Epithelial cell of esophagus (primary cell): ENCODE measurements around the gene TNFAIP8L3.
A peak's percentile ranks its signal among the peaks of the same experiment; 100 is the strongest.
"Not testable (repeated sequence)": the region's sequence is repeated elsewhere in the genome, so short reads cannot be mapped to it uniquely, and the experiment has no call there.

Experiments used
- DNase-seq: peaks from one replicate; pipeline ENCODE4 v3.0.0; 2010; ENCODE audit warnings: low read depth
- H3K4me3 ChIP-seq: 2 replicates; pipeline ENCODE4 v1.5.1; 2011; ENCODE audit warnings: mild to moderate bottlenecking, low read length, control low read depth
- CTCF ChIP-seq: IDR thresholded peaks from 2 replicates; pipeline ENCODE4 v1.5.1; 2011; ENCODE audit warnings: low read depth, mild to moderate bottlenecking, low read length, control low read depth, inconsistent platforms; ENCODE audit not compliant: insufficient read depth; ENCODE audit errors: missing control alignments

TNFAIP8L3 gene

GRCh38 chr15:51048308-51048707, 46.4 kb downstream of the TNFAIP8L3 start:
- H3K4me3 ChIP-seq = no peak overlapping the region
- no peak for TF ChIP-seq CTCF
- DNase-seq = no peak

- no peak overlapping the region for H3K4me3 ChIP-seq
- TF ChIP-seq CTCF = no peak
- DNase-seq = no peak
These were observed 47.8 kb downstream of the TNFAIP8L3 start for GRCh38 chr15:51046799-51047449.

- H3K4me3 ChIP-seq = no peak overlapping the region
- TF ChIP-seq CTCF = no peak
- no peak for DNase-seq
These were observed 48.7 kb downstream of the TNFAIP8L3 start for GRCh38 chr15:51046016-51046415.

- TF ChIP-seq CTCF = no peak
- H3K4me3 ChIP-seq = no peak overlapping the region
- no peak for DNase-seq
These were observed 50.5 kb downstream of the TNFAIP8L3 start for GRCh38 chr15:51044037-51044727.

GRCh38 chr15:51038974-51039319, 55.8 kb downstream of the TNFAIP8L3 start:
- no peak for TF ChIP-seq CTCF
- H3K4me3 ChIP-seq = no peak overlapping the region

GRCh38 chr15:51038162-51038973, 56.3 kb downstream of the TNFAIP8L3 start:
- no peak for TF ChIP-seq CTCF
- DNase-seq = peak; percentile 89
- no peak overlapping the region for H3K4me3 ChIP-seq

More at GRCh38 chr15:51038974-51039319, 55.8 kb downstream of the TNFAIP8L3 start:
- DNase-seq = no peak

GRCh38 chr15:51037474-51037873, 57.2 kb downstream of the TNFAIP8L3 start:
- not testable (repeated sequence) for DNase-seq, H3K4me3 ChIP-seq
